Endothelial cell (in vitro differentiated cells): ENCODE results near the gene LNX1. TPM values are rescaled to one million over a fixed set of nuclear protein-coding genes. Genes with fewer than 3 reads are reported as not detected.

ENCODE experiments used
- DNase-seq: peaks from one replicate; pipeline ENCODE4 v3.0.0; 2021; ENCODE audit warnings: low spot score
- H3K27ac Mint-ChIP-seq: one replicate; pipeline ENCODE4 v1.8.0; 2021; ENCODE audit warnings: mixed read lengths, inconsistent platforms; ENCODE audit not compliant: unreplicated experiment
- H3K27me3 Mint-ChIP-seq: one replicate; pipeline ENCODE4 v1.8.0; 2021; ENCODE audit warnings: mild to moderate bottlenecking, moderate library complexity, mixed read lengths, inconsistent platforms; ENCODE audit not compliant: unreplicated experiment
- H3K36me3 Mint-ChIP-seq: one replicate; pipeline ENCODE4 v1.8.0; 2021; ENCODE audit warnings: mild to moderate bottlenecking, low read depth, mixed read lengths, inconsistent platforms; ENCODE audit not compliant: unreplicated experiment
- H3K4me1 Mint-ChIP-seq: one replicate; pipeline ENCODE4 v1.8.0; 2021; ENCODE audit warnings: mild to moderate bottlenecking, mixed read lengths, inconsistent platforms; ENCODE audit not compliant: unreplicated experiment
- H3K4me3 Mint-ChIP-seq: one replicate; pipeline ENCODE4 v1.8.0; 2021; ENCODE audit warnings: mild to moderate bottlenecking, mixed read lengths, inconsistent platforms; ENCODE audit not compliant: unreplicated experiment
- H3K9me3 Mint-ChIP-seq: one replicate; pipeline ENCODE4 v1.8.0; 2021; ENCODE audit warnings: mixed read lengths, inconsistent platforms; ENCODE audit not compliant: unreplicated experiment
- total RNA-seq: library from RNA; stranded (reverse); fragmentation: NEBNext Ultra II Directional; extraction: Animal tissue kit (Norgen Biotek cat#: 25700); gene quantifications from one replicate; pipeline ENCODE4 v1.2.1, GENCODE V29; 2021; ENCODE audit not compliant: unreplicated experiment
- TF ChIP-seq, protein P1 (sequence below): fragments of 200-600 bp; sonication (generic); IDR thresholded peaks from one replicate; pipeline ENCODE4 v1.5.0; 2021; ENCODE audit warnings: antibody characterized with exemption; ENCODE audit not compliant: unreplicated experiment

The LNX1 gene
- total RNA-seq, 1 donor from 2014 or later = 25.7 TPM

DNA sequence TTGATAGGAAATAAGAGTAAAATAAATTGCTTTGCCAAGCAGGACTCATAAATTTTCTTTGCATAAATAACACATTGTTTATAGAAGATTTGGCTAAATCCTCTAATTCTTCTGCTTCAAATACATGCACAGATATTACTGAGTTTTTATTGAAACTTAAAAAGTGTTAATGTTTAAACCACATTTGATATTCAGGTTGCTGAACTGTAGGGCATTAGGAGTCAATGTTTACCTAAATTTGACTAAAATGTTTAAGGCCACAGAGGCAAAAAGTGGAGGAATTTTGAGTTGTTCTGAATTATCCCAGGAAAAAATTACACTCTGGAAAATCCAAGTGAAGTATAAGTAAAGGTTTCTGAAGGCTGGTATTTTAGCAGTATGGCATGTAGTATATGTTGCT lies 135.1 kb downstream of the LNX1 start:
- Mint-ChIP-seq H3K4me1 (peaks cover 2% of the 10 kb centered on the region), H3K27me3 (no peaks in the 10 kb centered on the region), H3K9me3 (no peaks in the 10 kb centered on the region), H3K4me3 (no peak overlapping the region), H3K36me3 (peaks cover 8% of the 10 kb centered on the region), H3K27ac (no peak overlapping the region)
- no peak for DNase-seq
- TF ChIP-seq, protein P1, sequence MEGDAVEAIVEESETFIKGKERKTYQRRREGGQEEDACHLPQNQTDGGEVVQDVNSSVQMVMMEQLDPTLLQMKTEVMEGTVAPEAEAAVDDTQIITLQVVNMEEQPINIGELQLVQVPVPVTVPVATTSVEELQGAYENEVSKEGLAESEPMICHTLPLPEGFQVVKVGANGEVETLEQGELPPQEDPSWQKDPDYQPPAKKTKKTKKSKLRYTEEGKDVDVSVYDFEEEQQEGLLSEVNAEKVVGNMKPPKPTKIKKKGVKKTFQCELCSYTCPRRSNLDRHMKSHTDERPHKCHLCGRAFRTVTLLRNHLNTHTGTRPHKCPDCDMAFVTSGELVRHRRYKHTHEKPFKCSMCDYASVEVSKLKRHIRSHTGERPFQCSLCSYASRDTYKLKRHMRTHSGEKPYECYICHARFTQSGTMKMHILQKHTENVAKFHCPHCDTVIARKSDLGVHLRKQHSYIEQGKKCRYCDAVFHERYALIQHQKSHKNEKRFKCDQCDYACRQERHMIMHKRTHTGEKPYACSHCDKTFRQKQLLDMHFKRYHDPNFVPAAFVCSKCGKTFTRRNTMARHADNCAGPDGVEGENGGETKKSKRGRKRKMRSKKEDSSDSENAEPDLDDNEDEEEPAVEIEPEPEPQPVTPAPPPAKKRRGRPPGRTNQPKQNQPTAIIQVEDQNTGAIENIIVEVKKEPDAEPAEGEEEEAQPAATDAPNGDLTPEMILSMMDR = no peak

DNA sequence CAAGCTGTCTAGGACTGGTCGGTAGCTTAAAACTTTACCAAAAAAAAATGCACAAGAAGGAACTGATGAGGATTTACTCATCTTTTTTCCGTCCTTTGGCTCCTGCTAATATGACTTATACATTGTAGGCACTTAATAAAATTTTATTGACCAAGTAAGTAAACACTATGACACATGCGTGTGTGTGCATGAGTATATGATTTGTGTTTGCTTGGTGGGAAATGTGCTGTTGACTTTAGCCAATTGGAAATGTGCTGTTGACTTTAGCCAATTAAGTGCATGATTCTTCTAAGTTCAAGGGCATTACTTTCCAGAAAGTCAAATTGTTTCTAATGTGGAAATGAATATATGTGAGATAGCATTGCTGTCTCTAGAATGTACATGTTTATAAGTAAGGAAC lies 135.5 kb downstream of the LNX1 start:
- H3K4me1 Mint-ChIP-seq = peaks cover under 1% of the 10 kb centered on the region
- no peak overlapping the region for H3K4me3 Mint-ChIP-seq
- H3K9me3 Mint-ChIP-seq = no peaks in the 10 kb centered on the region
- no peak for DNase-seq
- peaks cover 8% of the 10 kb centered on the region for H3K36me3 Mint-ChIP-seq
- TF ChIP-seq, protein P1 = no peak
- H3K27me3 Mint-ChIP-seq = no peaks in the 10 kb centered on the region
- no peak overlapping the region for H3K27ac Mint-ChIP-seq

DNA sequence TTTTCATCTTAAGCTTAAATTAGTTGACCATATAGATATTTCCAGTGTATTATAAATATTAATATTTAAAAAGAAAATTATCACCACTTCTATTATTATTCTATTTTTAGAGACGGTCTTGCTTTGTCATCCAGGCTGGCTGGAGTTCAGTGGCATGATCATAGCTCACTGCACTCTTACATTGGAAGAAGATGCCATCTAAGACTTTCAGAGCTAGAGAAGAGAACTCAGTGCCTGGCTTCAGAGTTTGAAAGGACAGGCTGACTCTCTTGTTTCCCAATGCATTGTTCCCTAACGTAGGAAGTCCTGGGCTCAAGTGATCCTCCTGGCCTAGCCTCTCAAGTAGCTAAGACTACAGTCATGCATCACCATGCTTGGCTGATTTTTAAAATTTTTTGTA lies 137.9 kb downstream of the LNX1 start:
- H3K9me3 Mint-ChIP-seq = no peaks in the 10 kb centered on the region
- no peak overlapping the region for H3K4me3 Mint-ChIP-seq
- peaks cover 8% of the 10 kb centered on the region for H3K36me3 Mint-ChIP-seq
- H3K4me1 Mint-ChIP-seq = no peaks in the 10 kb centered on the region
- TF ChIP-seq, protein P1 = no peak
- DNase-seq = no peak
- no peak overlapping the region for H3K27ac Mint-ChIP-seq
- H3K27me3 Mint-ChIP-seq = no peaks in the 10 kb centered on the region

DNA sequence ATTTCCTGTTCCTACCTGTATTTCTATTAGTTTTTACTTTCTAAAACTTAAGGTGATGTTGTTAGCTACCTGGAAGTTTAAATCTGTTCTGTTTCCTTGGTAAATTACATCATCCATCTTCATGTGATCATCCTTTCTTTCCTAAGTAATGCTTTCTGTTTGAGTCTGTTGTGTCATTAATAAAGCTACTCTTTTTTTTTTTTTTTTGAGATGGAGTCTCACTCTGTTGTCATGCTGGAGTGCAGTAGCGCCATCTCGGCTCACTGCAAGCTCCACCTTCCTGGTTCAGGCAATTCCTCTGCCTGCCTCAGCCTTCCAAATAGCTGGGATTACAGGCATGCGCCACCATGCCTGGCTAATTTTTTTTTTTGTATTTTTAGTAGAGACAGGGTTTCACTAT lies 140.5 kb downstream of the LNX1 start:
- no peak overlapping the region for H3K27ac Mint-ChIP-seq
- peaks cover 10% of the 10 kb centered on the region for H3K36me3 Mint-ChIP-seq
- no peak for DNase-seq
- H3K27me3 Mint-ChIP-seq = no peaks in the 10 kb centered on the region
- TF ChIP-seq, protein P1 = no peak
- no peaks in the 10 kb centered on the region for H3K4me1 Mint-ChIP-seq
- H3K4me3 Mint-ChIP-seq = no peak overlapping the region
- no peaks in the 10 kb centered on the region for H3K9me3 Mint-ChIP-seq

DNA sequence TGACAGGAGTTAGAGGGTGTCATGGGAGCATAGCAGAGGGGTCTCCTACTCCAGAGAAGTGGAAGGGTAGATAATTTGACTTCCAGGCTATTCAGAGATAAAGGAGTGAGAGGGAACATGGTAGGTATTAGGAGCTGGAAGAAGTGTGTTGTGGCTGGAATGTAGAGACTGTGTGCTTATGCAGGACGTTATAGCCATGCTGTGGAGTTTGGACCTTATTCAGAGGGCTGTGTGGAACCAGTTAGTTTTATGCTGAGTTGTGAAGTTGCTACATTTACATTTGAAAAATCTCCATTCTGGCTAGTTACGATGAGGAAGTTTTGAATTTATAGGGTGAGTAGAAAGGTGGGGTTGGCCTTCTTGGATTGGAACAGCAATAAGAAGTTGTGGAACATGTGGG lies 146.3 kb downstream of the LNX1 start:
- no peaks in the 10 kb centered on the region for H3K4me1 Mint-ChIP-seq
- H3K9me3 Mint-ChIP-seq = no peaks in the 10 kb centered on the region
- H3K27ac Mint-ChIP-seq = no peak overlapping the region
- H3K36me3 Mint-ChIP-seq = peaks cover 13% of the 10 kb centered on the region
- TF ChIP-seq, protein P1 = no peak
- no peak overlapping the region for H3K4me3 Mint-ChIP-seq
- H3K27me3 Mint-ChIP-seq = no peaks in the 10 kb centered on the region
- DNase-seq = no peak
